Esophagus muscularis mucosa (tissue), 4 donors: ENCODE data around the gene PTTG1.

Experiments
- CTCF ChIP-seq, 3 experiments: fragments of 200-600 bp in 2 of 3; fragments of 450-650 bp in 1 of 3; sonication (generic) in 2 of 3; IDR thresholded peaks; one replicate each; pipeline ENCODE4 v1.5.1; 2017 to 2019; ENCODE audit warnings: antibody characterized with exemption in 3 of 3, mild to moderate bottlenecking in 2 of 3, moderate library complexity in 1 of 3
- EP300 ChIP-seq: sonication (generic); formaldehyde crosslinking; IDR thresholded peaks from one replicate; pipeline ENCODE4 v1.6.1; 2017; ENCODE audit warnings: antibody characterized with exemption
- POLR2A ChIP-seq: fragments of 450-650 bp; IDR thresholded peaks from one replicate; pipeline ENCODE4 v1.6.1; 2017; ENCODE audit warnings: antibody characterized with exemption, moderate library complexity, mild to moderate bottlenecking, low read depth
- POLR2AphosphoS5 ChIP-seq, 2 donors: sonication (generic); formaldehyde crosslinking; IDR thresholded peaks; one replicate each; pipeline ENCODE4 v1.6.1; 2017; ENCODE audit warnings: antibody characterized with exemption in 2 of 2

GRCh38 chr5:160436017-160436416 lies 14.4 kb downstream of the PTTG1 start:
- TF ChIP-seq CTCF (IDR thresholded peaks at IDR 0.05) (no peak), POLR2A (no peak), EP300 (no peak), POLR2AphosphoS5 (IDR thresholded peaks at IDR 0.05) (no peak)
